Panc1 (cell line): ENCODE data around the gene FKBP6.

Experiments
- POLR2AphosphoS5 ChIP-seq: IDR thresholded peaks from 2 replicates; pipeline ENCODE4 v1.6.1; 2012; ENCODE audit warnings: mild to moderate bottlenecking, low read depth, low read length, moderate library complexity
- SIN3A ChIP-seq: IDR thresholded peaks from 2 replicates; pipeline ENCODE4 v1.6.1; 2012; ENCODE audit warnings: low read depth, mild to moderate bottlenecking, low read length, moderate library complexity, borderline replicate concordance; ENCODE audit not compliant: insufficient read depth
- TCF7L2 ChIP-seq: IDR thresholded peaks from 2 replicates; pipeline ENCODE4 v1.6.1; 2011; ENCODE audit warnings: mild to moderate bottlenecking, low read depth, low read length, inconsistent platforms
- TF ChIP-seq, protein P1 (sequence below): fragments of 450-650 bp; IDR thresholded peaks from 2 replicates; pipeline ENCODE4 v1.5.1; 2017; ENCODE audit warnings: mild to moderate bottlenecking
- TF ChIP-seq, protein P2 (sequence below), 2 experiments: IDR thresholded peaks; 2 replicates each; pipeline ENCODE4 v1.6.1; 2011 to 2012; ENCODE audit warnings: low read depth in 2 of 2, control low read depth in 1 of 2, low read length in 1 of 2, mild to moderate bottlenecking in 1 of 2, moderate library complexity in 1 of 2; ENCODE audit not compliant: insufficient read depth in 1 of 2

DNA sequence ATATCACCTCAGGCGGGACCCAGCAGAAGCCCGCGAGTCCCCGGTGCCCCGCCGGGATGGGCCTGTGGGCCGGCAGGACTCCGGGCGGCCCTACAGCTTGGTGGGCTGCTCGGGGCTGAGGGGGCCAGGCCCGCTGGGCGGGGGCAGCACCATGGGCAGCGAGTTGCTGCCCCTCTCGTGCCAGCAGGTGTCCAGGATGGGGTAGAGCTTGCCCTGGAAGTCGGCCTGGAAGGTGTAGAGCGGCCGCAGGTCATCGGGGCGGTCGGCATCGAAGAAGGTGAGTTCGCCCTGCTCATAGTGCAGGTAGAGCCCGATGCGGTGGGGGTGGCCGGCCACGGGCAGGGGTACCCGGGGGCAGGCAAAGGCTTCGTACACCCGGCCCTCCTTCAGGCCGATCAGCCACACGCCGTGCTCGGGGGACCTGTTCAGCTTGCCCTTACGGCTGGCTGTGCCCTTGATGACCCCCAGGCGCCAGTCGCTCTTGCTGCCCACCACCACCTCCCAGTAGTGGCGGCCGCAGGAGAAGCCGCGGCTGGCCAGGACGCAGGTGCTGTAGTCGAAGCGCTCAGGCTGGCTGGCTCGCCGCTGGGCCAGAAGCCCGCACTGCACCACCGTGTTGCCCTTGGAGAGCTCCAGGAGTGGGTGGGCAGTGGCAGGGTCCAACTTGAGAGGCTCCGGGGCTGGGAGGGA is 15.0 kb upstream of the FKBP6 start:
- TF ChIP-seq POLR2AphosphoS5 (no peak), TCF7L2 (no peak), SIN3A (no peak)
- TF ChIP-seq, protein P1, sequence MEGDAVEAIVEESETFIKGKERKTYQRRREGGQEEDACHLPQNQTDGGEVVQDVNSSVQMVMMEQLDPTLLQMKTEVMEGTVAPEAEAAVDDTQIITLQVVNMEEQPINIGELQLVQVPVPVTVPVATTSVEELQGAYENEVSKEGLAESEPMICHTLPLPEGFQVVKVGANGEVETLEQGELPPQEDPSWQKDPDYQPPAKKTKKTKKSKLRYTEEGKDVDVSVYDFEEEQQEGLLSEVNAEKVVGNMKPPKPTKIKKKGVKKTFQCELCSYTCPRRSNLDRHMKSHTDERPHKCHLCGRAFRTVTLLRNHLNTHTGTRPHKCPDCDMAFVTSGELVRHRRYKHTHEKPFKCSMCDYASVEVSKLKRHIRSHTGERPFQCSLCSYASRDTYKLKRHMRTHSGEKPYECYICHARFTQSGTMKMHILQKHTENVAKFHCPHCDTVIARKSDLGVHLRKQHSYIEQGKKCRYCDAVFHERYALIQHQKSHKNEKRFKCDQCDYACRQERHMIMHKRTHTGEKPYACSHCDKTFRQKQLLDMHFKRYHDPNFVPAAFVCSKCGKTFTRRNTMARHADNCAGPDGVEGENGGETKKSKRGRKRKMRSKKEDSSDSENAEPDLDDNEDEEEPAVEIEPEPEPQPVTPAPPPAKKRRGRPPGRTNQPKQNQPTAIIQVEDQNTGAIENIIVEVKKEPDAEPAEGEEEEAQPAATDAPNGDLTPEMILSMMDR: no peak
- TF ChIP-seq, protein P2, sequence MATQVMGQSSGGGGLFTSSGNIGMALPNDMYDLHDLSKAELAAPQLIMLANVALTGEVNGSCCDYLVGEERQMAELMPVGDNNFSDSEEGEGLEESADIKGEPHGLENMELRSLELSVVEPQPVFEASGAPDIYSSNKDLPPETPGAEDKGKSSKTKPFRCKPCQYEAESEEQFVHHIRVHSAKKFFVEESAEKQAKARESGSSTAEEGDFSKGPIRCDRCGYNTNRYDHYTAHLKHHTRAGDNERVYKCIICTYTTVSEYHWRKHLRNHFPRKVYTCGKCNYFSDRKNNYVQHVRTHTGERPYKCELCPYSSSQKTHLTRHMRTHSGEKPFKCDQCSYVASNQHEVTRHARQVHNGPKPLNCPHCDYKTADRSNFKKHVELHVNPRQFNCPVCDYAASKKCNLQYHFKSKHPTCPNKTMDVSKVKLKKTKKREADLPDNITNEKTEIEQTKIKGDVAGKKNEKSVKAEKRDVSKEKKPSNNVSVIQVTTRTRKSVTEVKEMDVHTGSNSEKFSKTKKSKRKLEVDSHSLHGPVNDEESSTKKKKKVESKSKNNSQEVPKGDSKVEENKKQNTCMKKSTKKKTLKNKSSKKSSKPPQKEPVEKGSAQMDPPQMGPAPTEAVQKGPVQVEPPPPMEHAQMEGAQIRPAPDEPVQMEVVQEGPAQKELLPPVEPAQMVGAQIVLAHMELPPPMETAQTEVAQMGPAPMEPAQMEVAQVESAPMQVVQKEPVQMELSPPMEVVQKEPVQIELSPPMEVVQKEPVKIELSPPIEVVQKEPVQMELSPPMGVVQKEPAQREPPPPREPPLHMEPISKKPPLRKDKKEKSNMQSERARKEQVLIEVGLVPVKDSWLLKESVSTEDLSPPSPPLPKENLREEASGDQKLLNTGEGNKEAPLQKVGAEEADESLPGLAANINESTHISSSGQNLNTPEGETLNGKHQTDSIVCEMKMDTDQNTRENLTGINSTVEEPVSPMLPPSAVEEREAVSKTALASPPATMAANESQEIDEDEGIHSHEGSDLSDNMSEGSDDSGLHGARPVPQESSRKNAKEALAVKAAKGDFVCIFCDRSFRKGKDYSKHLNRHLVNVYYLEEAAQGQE (IDR thresholded peaks at IDR 0.05; ENCODE audit: insufficient read depth in 1 of 2, low read depth in 2 of 2, low read length in 1 of 2): no peak
